AG10803 (cell line): ENCODE measurements around the gene SMYD4.

Experiments
- DNase-seq: peaks from one replicate; pipeline ENCODE4 v3.0.0; 2010; ENCODE audit warnings: low read depth
- H3K4me3 ChIP-seq: 2 replicates; pipeline ENCODE4 v1.5.1; 2011; ENCODE audit warnings: mild to moderate bottlenecking, low read length, control low read depth
- CTCF ChIP-seq: conservative IDR thresholded peaks from 2 replicates; pipeline ENCODE4 v1.5.1; 2011; ENCODE audit warnings: mild to moderate bottlenecking, low read length, control low read depth, inconsistent platforms

The SMYD4 gene

GRCh38 chr17:1732833-1733321 is 96.8 kb downstream of the SMYD4 start:
- no peak for DNase-seq
- no peak overlapping the region for H3K4me3 ChIP-seq
- no peak for TF ChIP-seq CTCF

- no peak for DNase-seq
- no peak for TF ChIP-seq CTCF
- H3K4me3 ChIP-seq, result no peak overlapping the region
Observed at GRCh38 chr17:1732241-1732832, 97.4 kb downstream of the SMYD4 start.

- DNase-seq, result no peak
- no peak overlapping the region for H3K4me3 ChIP-seq
- no peak for TF ChIP-seq CTCF
Observed at GRCh38 chr17:1731194-1731506, 98.6 kb downstream of the SMYD4 start.

- TF ChIP-seq CTCF, result no peak
- DNase-seq, result peak; percentile 82
Observed at GRCh38 chr17:1730326-1731193, 99.1 kb downstream of the SMYD4 start.

DNA sequence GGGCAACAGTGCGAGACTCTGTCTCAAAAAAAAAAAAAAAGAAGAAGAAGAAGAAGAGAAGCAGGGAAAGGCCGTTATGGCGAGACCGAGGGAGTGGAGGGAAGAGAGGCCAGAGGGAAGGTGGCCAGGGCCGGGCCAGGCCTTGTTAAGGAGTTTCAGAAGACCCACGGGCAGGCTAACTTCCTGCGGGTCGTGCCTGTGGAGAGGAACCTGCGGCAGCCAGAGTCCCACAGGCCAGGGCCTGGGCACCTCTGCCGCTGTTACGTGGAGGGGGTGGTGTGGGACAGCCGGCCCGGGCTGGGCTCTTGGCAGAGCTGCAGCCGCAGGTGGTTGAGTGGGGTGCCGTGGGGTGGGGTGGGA is 99.8 kb downstream of the SMYD4 start:
- H3K4me3 ChIP-seq, result no peak overlapping the region
- TF ChIP-seq CTCF, result no peak
- no peak for DNase-seq

More at GRCh38 chr17:1730326-1731193, 99.1 kb downstream of the SMYD4 start:
- H3K4me3 ChIP-seq, result peak overlapping the region; percentile 5; the same call in 1 of the 2 replicates
